SKM-1 (cell line): ENCODE results near the gene REXO2.

Experiments
- DNase-seq: peaks from one replicate; lab custom pipeline; 2025; ENCODE audit not compliant: unreplicated experiment; lab: John Stamatoyannopoulos, UW

The REXO2 gene

GRCh38 chr11:114439229-114440120, at the start of gene REXO2:
Gene REXO2, plus strand, starts transcription at chr11:114439467. Its CDS starts 62 bp downstream, at chr11:114439529.
- DNase-seq, result peak; percentile 88

DNA sequence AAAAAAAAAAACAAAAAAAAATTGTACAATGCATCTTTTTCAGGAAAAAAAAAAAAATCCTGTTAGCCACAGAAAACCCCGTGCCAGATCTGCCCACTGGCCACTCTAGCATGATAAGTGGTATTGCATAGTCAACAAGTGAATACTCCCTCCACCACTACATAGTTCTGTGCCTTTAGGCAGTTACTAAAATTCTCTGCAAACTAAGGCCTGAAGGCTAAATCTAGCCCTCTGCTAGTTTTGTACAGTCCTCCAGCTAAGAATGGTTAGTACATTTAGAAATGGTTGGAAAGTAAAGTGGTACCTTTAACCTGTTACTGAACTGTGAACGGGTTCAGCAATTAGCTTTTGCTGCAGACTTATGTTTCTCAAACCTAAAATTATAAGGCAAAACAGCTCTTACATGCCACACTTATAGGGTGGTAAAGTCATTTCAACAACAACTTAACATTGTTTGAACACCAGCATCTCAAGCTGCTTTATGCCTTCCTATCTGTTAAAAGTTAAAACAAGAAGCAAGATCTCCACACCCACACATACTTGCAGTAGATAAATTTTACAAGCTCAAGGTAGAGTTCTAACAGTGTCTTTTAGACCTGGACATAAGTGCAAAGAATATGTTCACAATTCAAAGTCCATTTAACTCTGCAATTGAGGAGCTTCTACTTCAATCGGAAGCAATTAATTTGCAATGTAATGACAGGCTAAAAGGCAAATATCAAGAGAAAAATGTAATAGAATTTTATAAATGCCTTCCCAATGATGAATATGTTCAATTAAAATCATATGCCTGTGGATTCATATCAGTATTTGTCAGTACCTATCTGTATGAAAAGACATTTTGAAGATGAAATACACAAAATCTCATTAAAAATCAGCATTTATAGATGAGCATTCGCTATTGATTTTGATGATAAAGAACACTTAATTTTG, 46.3 kb upstream of the REXO2 start:
- DNase-seq, result no peak

- no peak for DNase-seq
Measured at GRCh38 chr11:114395736-114396135, 43.5 kb upstream of the REXO2 start.

- DNase-seq, result no peak
Measured at GRCh38 chr11:114396916-114397315, 42.4 kb upstream of the REXO2 start.

DNA sequence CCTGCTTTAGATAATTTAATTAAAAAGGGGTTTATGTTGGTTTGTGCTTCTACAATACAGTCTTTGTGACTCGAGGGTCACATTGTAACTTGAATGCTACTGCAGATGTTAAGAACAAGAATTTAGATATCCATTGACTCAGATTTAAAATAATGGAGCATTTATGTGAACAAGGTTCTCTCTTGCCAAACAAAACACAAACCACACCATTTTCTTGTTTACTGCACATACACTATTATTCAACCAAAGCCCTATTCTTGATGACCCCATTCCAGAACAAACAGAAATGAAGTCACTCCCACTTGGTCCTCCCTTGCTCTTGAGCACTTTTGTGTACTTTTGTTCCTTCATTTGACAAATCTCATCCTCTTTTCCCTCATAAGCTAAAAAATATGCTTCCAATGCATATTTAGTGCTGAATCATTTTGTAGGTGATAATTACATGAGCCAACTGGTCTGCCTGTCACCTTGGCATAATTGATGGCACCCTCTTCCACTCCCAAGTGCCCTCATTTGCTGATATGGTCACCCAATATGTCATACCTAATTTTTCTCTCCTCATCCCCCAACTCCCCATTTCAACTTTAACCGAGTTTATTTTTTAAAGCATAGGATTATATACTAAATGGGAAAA, 41.8 kb upstream of the REXO2 start:
- DNase-seq, result no peak

GRCh38 chr11:114398303-114398920, 40.9 kb upstream of the REXO2 start:
- DNase-seq, result no peak

GRCh38 chr11:114399490-114400215, 39.6 kb upstream of the REXO2 start:
- peak; percentile 26 for DNase-seq

DNA sequence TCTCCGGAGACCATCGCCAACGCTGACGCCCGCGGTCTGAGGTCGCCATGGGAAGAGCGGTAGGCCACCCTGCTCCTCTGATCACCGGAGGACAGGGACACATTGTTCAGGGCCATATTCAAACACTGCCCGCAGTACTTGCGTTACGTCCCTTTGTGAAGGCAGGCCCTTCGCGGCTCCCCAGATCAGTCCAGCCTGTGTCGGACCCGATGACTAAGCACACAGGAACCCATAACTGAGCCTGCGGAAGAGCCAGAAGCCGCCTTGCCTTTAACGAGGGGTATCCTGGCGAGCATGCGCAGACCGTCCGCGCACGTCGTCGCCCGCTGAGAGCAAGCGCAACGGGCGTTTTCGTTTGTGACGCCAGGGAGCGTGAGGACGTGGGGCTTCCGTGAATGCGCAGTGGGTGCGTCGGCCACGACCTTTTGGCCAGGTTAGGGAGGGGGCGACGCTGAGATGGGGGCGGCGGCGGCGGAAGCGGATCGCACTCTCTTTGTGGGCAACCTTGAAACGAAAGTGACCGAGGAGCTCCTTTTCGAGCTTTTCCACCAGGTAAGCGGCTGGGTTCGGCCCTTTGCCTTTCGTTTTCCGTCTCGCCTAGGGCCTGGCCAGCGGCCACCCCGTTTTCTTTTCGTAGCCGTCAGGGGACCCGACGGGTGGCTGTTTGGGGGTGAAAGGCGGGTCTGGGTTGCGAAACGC, 38.9 kb upstream of the REXO2 start, which contains the start of the genes C11orf71 and RBM7:
C11orf71 (minus strand) TSS at position 296 of the 699 bp plus-strand sequence; CDS start at position 116, 180 bp downstream.
RBM7 (plus strand) TSS at position 451 of the 699 bp plus-strand sequence; CDS start at position 457, 6 bp downstream.
- DNase-seq, result peak; percentile 92

DNA sequence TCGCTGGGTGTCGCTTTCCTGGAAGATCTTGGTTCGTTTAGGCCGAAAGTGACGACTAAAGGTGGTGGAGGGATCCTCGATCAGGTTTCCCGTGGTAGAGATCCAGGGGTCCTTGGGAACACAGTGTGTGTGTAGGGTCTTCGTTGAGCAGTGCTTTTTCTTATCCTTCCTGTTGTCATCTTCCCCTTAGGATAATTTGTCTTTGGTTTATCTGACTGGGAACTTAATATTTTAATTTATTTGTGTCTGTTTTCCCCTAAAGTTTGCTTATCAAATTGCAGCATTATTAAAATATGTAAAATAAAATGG, 38.4 kb upstream of the REXO2 start:
- DNase-seq, result no peak

DNA sequence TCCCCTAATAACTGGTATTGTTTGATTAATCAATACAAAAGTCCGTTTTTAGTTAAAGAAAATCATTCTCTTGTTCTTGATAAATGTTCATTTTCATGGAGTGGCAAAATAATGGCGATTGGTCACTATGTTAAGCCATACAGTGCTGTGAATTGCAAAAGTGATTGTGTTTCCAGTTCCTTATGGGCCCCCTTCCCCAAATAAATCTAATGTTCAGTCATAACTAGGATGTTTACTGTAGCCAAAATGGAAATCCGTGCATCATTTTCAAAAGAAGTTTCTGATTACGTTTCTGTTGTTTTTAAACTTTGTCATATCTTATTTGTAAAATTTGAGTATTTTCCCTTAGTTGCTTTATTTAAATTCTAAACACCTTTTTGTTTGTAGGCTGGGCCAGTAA, 38.0 kb upstream of the REXO2 start:
- no peak for DNase-seq

DNA sequence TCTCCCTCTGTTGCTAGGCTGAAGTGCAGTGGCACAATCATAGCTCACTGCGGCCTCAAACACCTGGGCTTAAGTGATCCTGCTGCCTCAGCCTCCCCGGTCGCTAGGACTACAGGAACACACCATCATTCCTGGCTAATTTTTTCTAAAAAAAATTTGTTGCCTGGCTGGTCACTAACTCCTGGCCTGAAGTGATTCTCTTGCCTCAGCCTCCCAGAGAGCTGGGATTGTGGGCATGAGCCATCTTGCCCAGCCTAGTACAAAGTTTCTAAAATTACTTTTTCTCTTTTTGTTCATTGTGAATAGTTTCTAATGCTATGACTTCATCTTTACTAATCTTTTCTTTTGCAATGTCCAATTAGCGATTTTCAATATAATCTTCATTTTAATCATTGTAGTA, 26.3 kb upstream of the REXO2 start:
- no peak for DNase-seq

DNA sequence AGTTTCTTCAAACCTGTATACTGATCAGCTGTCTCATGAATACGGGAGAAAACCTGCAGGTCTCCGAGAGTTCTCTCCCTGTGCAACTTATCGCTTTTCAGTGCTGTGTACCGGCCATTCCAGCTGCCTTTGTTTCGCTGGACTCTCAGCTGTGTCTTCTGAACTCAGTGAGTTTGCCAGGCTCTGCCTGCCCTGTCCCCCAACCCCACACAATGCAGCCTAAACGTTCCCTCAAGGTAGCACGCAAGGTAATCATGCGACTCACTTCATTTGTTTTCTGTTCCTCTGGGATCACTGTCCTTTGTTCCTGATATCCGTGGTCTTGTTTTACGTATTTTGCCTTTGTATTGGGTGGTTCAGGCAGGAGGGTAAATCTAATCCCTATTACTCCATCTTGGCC, 25.3 kb upstream of the REXO2 start:
- DNase-seq, result no peak

DNA sequence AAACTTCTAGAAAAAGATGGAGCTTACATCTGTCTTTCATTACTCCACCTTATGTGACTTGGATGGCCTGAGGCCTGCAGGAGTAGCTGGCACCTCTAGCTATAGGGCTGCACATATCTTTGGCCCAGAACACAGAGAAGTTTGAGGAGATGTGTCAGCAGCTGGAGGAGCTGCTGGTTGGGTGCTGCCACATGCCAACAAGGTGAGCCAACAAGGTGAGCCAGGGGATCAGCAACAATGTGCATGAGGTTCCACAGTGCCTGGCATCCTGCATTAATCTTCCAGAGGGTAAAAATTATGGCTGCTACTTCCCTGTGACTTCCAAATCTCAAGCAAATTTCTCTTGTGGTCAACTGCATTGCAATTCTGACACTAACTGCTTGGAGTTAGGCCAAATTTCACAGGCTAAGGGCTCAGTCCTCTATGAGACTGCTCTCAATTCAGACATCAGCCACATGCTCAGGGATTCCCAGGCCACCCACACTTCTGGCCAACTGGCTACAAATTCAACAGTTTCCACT, 22.8 kb upstream of the REXO2 start:
- DNase-seq, result no peak

DNA sequence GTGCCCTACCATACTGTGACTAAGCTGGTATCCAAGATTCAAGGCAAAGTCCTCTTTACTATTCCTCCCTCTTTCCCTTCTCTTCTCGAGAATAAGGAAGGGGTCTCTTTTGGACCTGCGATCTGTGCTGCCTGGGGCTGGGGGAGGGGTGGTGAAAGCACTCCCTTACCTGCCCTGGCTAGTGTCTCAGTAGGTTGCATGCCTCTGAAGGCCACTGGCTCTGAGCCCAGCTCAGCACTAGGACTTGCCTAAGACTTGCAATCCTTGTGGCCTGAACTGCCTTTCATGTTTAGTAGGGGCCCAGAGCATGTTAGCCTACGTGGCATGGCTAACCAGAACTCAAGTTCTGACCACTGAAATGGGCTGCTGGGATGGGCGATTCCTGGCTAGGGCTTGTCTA, 13.0 kb upstream of the REXO2 start:
- DNase-seq, result no peak

DNA sequence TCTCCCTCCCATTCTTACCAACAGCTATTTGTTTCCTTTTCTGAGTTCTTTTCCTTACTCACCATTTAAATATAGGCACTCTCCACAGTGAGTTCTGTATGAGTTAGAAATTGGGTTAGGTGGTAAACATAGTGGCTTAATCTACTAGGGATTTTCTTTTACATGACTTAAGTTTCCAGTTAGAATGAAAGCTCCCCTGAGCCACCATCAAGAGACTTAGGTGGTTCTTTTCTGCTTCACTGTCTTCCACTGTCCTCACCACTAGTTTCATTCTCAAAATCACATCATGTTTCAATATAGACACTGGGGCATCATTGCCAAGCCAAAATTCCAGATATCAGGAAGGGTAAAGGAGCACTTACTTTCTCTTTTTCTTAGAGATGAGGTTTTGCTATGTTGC, 9.0 kb upstream of the REXO2 start:
- no peak for DNase-seq

DNA sequence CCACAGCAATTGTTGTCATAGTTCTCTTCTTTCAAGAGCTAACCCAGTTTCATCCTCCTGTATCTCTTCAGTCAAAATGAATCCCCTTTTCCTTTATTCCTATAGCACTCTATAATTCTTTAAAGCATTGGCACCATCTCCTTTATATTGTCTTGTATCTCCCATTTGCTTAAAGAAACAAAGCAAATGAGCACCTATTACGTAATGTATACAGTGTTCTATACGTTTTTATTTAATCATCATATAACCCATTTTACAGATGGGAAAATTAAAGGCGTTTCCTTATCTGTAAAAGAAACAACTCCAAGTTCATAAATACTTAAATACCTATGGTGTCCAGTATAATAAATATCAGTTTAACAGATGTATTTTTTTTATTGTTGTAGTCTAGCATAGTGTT, 6.4 kb upstream of the REXO2 start:
- no peak for DNase-seq

GRCh38 chr11:114433376-114433775, 5.9 kb upstream of the REXO2 start:
- no peak for DNase-seq

DNA sequence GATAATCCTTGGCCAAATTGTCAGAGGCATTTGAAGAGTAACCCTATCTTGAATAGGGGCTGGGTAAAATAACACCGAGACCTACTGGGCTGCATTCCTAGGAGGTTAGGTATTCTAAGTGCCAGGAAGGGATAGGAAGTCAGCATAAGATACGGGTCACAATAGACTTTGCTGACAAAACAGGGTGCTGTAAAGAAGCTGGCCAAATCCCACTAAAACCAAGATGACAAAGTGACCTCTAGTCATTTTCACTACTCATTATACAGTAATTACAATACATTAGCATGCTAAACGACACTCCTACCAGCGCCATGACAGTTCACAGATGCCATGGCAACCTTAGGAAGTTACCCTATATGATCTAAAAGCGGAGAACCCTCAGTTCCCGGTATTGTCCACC, 964 bp upstream of the REXO2 start:
- DNase-seq, result no peak

- DNase-seq, result no peak
Measured at GRCh38 chr11:114440121-114440860, 1.0 kb downstream of the REXO2 start.
